Measurements from ENCODE around the gene TAF4.

The TAF4 gene

GRCh38 chr20:61925555-61926252 is 140.0 kb downstream of the TAF4 start:
- no peak for TF ChIP-seq CTCF (IDR thresholded peaks at IDR 0.05)
- no peak overlapping the region for H3K4me3 ChIP-seq
- no peak overlapping the region for H3K27ac ChIP-seq
- no peak for DNase-seq (ENCODE audit: low spot score)

GRCh38 chr20:61924858-61925554 is 140.7 kb downstream of the TAF4 start:
- no peak overlapping the region for H3K27ac ChIP-seq
- TF ChIP-seq CTCF (IDR thresholded peaks at IDR 0.05): no peak
- no peak for DNase-seq (ENCODE audit: low spot score)
- H3K4me3 ChIP-seq: no peak overlapping the region

Measured in coronary artery (tissue), 2 donors.